Uterus (tissue), 2 donors: ENCODE measurements around the gene AHCYL2.

Experiments
- POLR2A ChIP-seq, 2 donors: fragments of 450-650 bp; IDR thresholded peaks; one replicate each; pipeline ENCODE4 v1.6.1; 2016; ENCODE audit warnings: antibody characterized with exemption in 2 of 2, mild to moderate bottlenecking in 1 of 2, moderate library complexity in 1 of 2
- TF ChIP-seq, protein P1 (sequence below), 4 experiments: fragments of 200-600 bp in 2 of 4; fragments of 450-650 bp in 2 of 4; sonication (generic) in 2 of 4; IDR thresholded peaks; one replicate each; pipeline ENCODE4 v1.5.1; 2016 to 2019; ENCODE audit warnings: antibody characterized with exemption in 4 of 4, mild to moderate bottlenecking in 2 of 4, moderate library complexity in 1 of 4

DNA sequence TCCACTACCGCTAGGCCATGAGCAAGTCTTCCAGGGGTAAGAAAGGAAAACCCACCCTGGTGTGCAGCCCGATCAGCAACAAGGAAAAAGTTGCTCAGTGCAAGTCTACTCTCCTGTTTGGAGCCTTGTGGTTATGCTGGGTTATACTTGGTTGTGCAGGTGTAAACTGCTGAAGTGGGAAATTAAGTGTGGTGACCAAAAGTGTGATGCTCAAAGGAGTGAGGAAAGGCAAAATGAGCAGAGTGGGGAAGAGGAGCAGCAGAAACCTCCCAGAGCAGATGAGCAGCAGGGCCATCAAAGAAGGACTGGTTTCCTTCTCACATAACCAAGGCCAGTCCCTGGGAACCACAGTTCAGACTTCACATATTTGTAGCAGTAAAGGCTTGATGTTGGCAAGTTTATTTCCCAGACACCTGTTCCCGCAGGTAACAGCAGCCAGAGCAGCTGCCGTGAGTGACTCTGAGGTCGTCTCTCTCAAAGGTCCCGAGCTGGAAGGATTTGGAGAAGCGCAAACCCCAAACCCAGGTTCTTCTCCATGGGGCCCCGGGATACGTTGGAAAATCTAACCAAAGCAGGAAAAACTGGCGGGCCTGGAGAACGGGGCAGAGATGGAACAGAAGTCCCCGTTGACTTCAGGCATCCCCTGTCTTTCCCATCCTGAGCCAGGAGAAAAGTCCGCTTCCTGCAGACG is 37.0 kb upstream of the AHCYL2 start:
- TF ChIP-seq, protein P1, sequence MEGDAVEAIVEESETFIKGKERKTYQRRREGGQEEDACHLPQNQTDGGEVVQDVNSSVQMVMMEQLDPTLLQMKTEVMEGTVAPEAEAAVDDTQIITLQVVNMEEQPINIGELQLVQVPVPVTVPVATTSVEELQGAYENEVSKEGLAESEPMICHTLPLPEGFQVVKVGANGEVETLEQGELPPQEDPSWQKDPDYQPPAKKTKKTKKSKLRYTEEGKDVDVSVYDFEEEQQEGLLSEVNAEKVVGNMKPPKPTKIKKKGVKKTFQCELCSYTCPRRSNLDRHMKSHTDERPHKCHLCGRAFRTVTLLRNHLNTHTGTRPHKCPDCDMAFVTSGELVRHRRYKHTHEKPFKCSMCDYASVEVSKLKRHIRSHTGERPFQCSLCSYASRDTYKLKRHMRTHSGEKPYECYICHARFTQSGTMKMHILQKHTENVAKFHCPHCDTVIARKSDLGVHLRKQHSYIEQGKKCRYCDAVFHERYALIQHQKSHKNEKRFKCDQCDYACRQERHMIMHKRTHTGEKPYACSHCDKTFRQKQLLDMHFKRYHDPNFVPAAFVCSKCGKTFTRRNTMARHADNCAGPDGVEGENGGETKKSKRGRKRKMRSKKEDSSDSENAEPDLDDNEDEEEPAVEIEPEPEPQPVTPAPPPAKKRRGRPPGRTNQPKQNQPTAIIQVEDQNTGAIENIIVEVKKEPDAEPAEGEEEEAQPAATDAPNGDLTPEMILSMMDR (IDR thresholded peaks at IDR 0.05), result no peak
- no peak for TF ChIP-seq POLR2A (IDR thresholded peaks at IDR 0.05)
